Stimulated activated CD4-positive, alpha-beta T cell treated with anti-CD3 and anti-CD28 coated beads, Interleukin-1b, Interleukin-23, amount 100 ng/mL, for 4 hours (primary cell): ENCODE data around the gene HOXB8.

Source experiments
- DNase-seq, 2 donors: peaks; one replicate each; pipeline ENCODE4 v3.0.0-alpha.2; 2020; ENCODE audit warnings: low read depth in 2 of 2

HOXB8 gene

GRCh38 chr17:48615047-48615962, at the start of gene HOXB8:
TSS of gene HOXB8 (minus strand) at chr17:48615292. CDS start at chr17:48614704, 588 bp downstream.
- DNase-seq: no peak

- no peak for DNase-seq
Measured at GRCh38 chr17:48663134-48663924, 48.2 kb upstream of the HOXB8 start.

- DNase-seq: no peak
Measured at GRCh38 chr17:48655913-48656312, 40.8 kb upstream of the HOXB8 start.

GRCh38 chr17:48649741-48650140, 34.6 kb upstream of the HOXB8 start:
- DNase-seq: no peak

GRCh38 chr17:48647963-48648245, 32.8 kb upstream of the HOXB8 start:
- DNase-seq: no peak

GRCh38 chr17:48647103-48647962, 32.2 kb upstream of the HOXB8 start:
- no peak for DNase-seq

- DNase-seq: peak in 1 of 2 donors; percentile 12
Measured at GRCh38 chr17:48646183-48647102, 31.4 kb upstream of the HOXB8 start.

- DNase-seq: no peak
Measured at GRCh38 chr17:48645639-48646182, 30.6 kb upstream of the HOXB8 start.

GRCh38 chr17:48644910-48645557, 29.9 kb upstream of the HOXB8 start:
- no peak for DNase-seq

GRCh38 chr17:48644159-48644558, 29.1 kb upstream of the HOXB8 start:
- no peak for DNase-seq

- no peak for DNase-seq
Measured at GRCh38 chr17:48643697-48644012, 28.6 kb upstream of the HOXB8 start.

- no peak for DNase-seq
Measured at GRCh38 chr17:48642843-48643696, 28.0 kb upstream of the HOXB8 start.

GRCh38 chr17:48642059-48642842, 27.2 kb upstream of the HOXB8 start:
- DNase-seq: no peak

- no peak for DNase-seq
Measured at GRCh38 chr17:48641541-48642058, 26.5 kb upstream of the HOXB8 start.

- no peak for DNase-seq
Measured at GRCh38 chr17:48640858-48641180, 25.7 kb upstream of the HOXB8 start.

GRCh38 chr17:48639982-48640857, 25.1 kb upstream of the HOXB8 start:
- no peak for DNase-seq

GRCh38 chr17:48639136-48639535, 24.0 kb upstream of the HOXB8 start:
- no peak for DNase-seq
